Coronary artery (tissue), 2 donors: Measurements from ENCODE around the gene DIS3L2.

Experiments used
- DNase-seq: peaks from one replicate; pipeline ENCODE4 v3.0.0-alpha.2; 2017; ENCODE audit warnings: low spot score
- H3K27ac ChIP-seq, 2 donors: fragments of 200-600 bp; sonication (generic); one replicate each; pipeline ENCODE4 v1.5.1; 2016 to 2019
- H3K4me3 ChIP-seq: fragments of 200-600 bp; sonication (generic); 2 replicates; pipeline ENCODE4 v1.5.1; 2016; ENCODE audit warnings: mild to moderate bottlenecking, moderate library complexity
- CTCF ChIP-seq: fragments of 200-600 bp; sonication (generic); IDR thresholded peaks from one replicate; pipeline ENCODE4 v1.5.1; 2019; ENCODE audit warnings: antibody characterized with exemption

DIS3L2 gene

GRCh38 chr2:232133078-232133477 is 171.6 kb downstream of the DIS3L2 start:
- no peak for DNase-seq
- Histone ChIP-seq H3K4me3 (no peak overlapping the region), H3K27ac (no peak overlapping the region)
- TF ChIP-seq CTCF, result no peak

- no peak for TF ChIP-seq CTCF
- Histone ChIP-seq H3K4me3 (no peak overlapping the region), H3K27ac (no peak overlapping the region)
- no peak for DNase-seq
Observed at GRCh38 chr2:232134939-232135338, 173.4 kb downstream of the DIS3L2 start.

DNA sequence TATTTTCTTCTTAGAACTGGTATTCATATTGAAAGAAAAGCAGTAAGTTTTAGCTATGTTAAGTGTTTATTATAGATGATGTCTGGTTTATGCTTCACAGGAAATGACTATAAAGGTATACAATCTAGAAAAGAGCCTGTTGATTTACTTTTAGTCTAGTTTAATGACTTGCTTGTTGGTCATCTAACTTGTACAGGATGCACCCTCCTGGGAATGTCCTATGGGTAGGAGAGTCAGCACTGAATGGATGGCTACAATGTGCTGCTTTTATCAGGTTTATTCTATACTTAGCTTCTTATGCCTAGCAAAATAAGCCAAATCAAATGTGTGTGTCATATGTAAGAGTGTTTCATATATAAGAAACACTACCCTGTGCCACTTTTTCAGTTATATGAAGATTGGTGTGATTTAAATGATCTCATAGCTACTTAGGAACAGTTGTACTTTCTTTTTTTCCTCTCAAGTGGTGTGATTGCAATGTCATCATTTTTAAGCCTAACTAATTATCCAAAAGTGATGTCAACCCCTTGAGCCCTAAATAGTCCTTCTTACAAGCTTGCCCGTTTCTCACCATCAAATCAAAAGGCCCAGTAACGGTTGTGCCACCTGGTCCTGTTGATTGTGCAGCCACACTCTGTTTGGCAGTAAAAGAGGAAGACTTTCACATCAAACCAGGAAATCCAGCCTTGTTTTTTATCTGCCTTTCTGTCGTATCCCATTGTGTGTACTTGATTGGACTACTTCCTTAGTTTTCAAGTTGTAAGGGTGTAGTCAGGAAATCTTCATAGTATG is 176.0 kb downstream of the DIS3L2 start:
- Histone ChIP-seq H3K27ac (no peak overlapping the region), H3K4me3 (no peak overlapping the region)
- DNase-seq, result no peak
- no peak for TF ChIP-seq CTCF

DNA sequence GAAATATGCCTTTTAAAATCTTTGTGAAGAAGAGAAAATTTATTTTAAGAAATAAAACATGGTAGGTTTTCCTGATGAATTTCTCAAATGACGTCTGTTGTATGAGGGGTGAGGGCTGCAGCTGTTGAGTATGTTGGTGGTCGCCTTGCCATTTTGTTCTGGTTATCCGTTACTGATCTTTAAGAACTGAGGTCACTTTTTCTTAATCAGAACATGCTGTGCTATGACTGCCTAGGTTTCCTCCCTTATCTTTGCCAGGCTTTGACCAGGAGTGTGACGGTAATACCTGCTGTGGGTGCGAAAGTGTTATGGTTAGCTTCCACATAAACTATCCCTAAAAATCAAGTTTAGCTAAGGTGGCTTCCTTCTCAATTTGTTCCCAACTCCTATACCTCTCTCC is 176.9 kb downstream of the DIS3L2 start:
- Histone ChIP-seq H3K4me3 (no peak overlapping the region), H3K27ac (no peak overlapping the region)
- TF ChIP-seq CTCF, result no peak
- DNase-seq, result no peak

DNA sequence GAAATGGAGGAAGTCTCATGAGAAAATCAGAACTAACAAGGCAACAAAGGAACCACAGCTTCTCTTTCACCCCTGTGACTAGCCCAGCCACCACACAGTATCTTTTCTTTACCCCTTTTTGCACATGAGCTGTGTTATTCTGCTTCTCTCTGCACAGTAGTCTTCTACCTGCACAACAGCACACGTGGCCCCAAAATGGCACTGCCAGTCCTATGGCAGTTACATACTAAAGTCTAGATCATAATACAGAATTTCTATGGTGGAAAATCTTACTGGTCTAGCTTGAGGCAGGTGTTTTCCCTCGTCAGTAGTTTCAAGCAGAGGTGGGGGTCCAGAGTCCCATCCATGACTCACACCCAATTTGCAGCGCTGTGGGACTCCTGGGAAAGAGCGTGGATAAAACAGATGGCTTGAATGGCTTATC is 177.7 kb downstream of the DIS3L2 start:
- no peak overlapping the region for H3K27ac ChIP-seq
- TF ChIP-seq CTCF, result no peak
- no peak for DNase-seq
- H3K4me3 ChIP-seq, result no peak overlapping the region

DNA sequence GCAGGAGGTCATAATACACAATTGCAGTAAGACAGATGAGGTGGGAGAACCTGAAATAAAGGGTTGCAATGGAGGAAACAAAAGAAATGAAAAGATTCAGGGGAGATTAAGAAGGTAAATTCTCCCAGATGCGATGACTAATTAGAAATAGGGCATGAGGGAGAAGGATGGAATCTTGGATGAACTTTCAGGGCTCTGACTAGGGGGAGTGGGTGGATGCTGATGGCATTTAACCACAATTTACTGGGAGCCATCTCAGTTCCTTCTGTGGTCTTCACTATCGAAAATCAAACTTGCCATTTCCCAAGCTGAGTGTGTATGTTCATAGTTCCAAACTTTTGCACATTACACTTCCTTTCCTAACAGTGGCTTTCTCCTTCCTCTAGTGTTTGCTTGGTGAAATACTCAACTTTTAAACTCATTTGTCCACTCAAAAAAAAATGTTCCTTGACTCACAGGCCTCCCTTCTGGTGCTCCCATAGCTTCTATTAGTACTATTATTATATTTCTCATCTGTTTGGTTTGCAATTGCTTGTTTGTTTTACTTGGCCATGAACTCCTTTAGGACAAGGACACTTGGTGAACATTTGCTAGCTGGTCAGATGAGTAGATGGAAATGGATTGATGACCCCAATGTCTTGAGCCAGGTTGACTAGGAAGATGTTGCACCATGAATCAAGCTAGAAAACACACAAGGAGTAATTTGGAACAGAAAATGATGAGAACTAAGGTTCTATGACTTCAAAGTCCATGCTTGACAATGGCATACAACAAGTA is 178.5 kb downstream of the DIS3L2 start:
- DNase-seq, result no peak
- TF ChIP-seq CTCF, result no peak
- H3K27ac ChIP-seq, result no peak overlapping the region
- no peak overlapping the region for H3K4me3 ChIP-seq
